ENCODE data around the gene BRIP1. TPM values are rescaled to one million over a fixed set of nuclear protein-coding genes. Genes with fewer than 3 reads are reported as not detected.

The BRIP1 gene
- total RNA-seq, 2 experiments from 2014 or later = 1.0 to 1.9 TPM

GRCh38 chr17:61744804-61745203, 118.5 kb downstream of the BRIP1 start:
- CTCF ChIA-PET = no interaction called here
- intact Hi-C loops (cut with DNase I, micrococcal nuclease) = no loop called here

GRCh38 chr17:61744252-61744651, 119.1 kb downstream of the BRIP1 start:
- CTCF ChIA-PET = no interaction called here
- H3K36me3 ChIP-seq (ENCODE audit: insufficient read depth, low read length) = no peaks in the 10 kb centered on the region
- Mint-ChIP-seq H3K36me3 (ENCODE audit: low read depth) (peaks cover 29% of the 10 kb centered on the region), H3K9me3 (peaks cover 17% of the 10 kb centered on the region), H3K4me3 (no peak overlapping the region), H3K27ac (no peak overlapping the region), H3K27me3 (no peaks in the 10 kb centered on the region), H3K4me1 (ENCODE audit: low read depth) (no peaks in the 10 kb centered on the region)
- H3K9me3 ChIP-seq (ENCODE audit: control insufficient read depth in 1 of 2, insufficient read depth in 1 of 2, low read length in 2 of 2) = no peaks in the 10 kb centered on the region
- no peak for ATAC-seq (ENCODE audit: poor library complexity)
- H3K4me3 ChIP-seq (ENCODE audit: low read length) = no peak overlapping the region
- no peaks in the 10 kb centered on the region for H3K4me1 ChIP-seq (ENCODE audit: insufficient read depth, low read length)
- POLR2A ChIA-PET = no interaction called here
- H3K27ac ChIP-seq (ENCODE audit: low read depth in 1 of 2, low read length in 2 of 2) = no peak overlapping the region
- no peak for TF ChIP-seq CTCF (IDR thresholded peaks at IDR 0.05)
- no peaks in the 10 kb centered on the region for H3K27me3 ChIP-seq (ENCODE audit: control insufficient read depth in 1 of 2, insufficient read depth in 2 of 2, low read length in 2 of 2)
- intact Hi-C loops (cut with DNase I, micrococcal nuclease) = no loop called here
- DNase-seq = no peak

More at GRCh38 chr17:61744804-61745203, 118.5 kb downstream of the BRIP1 start:
- Histone ChIP-seq H3K36me3 (ENCODE audit: insufficient read depth, low read length) (no peaks in the 10 kb centered on the region), H3K9me3 (ENCODE audit: control insufficient read depth in 1 of 2, insufficient read depth in 1 of 2, low read length in 2 of 2) (no peaks in the 10 kb centered on the region), H3K27me3 (ENCODE audit: control insufficient read depth in 1 of 2, insufficient read depth in 2 of 2, low read length in 2 of 2) (no peaks in the 10 kb centered on the region), H3K4me1 (ENCODE audit: insufficient read depth, low read length) (no peaks in the 10 kb centered on the region), H3K4me3 (ENCODE audit: low read length) (no peak overlapping the region), H3K27ac (ENCODE audit: low read depth in 1 of 2, low read length in 2 of 2) (no peak overlapping the region)
- no peak for ATAC-seq (ENCODE audit: poor library complexity)
- no peak for DNase-seq
- POLR2A ChIA-PET = no interaction called here
- peaks cover 26% of the 10 kb centered on the region for H3K36me3 Mint-ChIP-seq (ENCODE audit: low read depth)
- no peak for TF ChIP-seq CTCF (IDR thresholded peaks at IDR 0.05)
- peaks cover 16% of the 10 kb centered on the region for H3K9me3 Mint-ChIP-seq
- H3K27me3 Mint-ChIP-seq = no peaks in the 10 kb centered on the region
- no peak overlapping the region for H3K4me3 Mint-ChIP-seq
- no peak overlapping the region for H3K27ac Mint-ChIP-seq
- H3K4me1 Mint-ChIP-seq (ENCODE audit: low read depth) = no peaks in the 10 kb centered on the region

GRCh38 chr17:61743766-61744165, 119.6 kb downstream of the BRIP1 start:
- ChIA-PET CTCF (no interaction called here), POLR2A (no interaction called here)
- no peaks in the 10 kb centered on the region for H3K27me3 Mint-ChIP-seq
- no peak for ATAC-seq (ENCODE audit: poor library complexity)
- H3K27me3 ChIP-seq (ENCODE audit: control insufficient read depth in 1 of 2, insufficient read depth in 2 of 2, low read length in 2 of 2) = no peaks in the 10 kb centered on the region
- no peak overlapping the region for H3K27ac Mint-ChIP-seq
- no peak overlapping the region for H3K4me3 Mint-ChIP-seq
- peaks cover 29% of the 10 kb centered on the region for H3K36me3 Mint-ChIP-seq (ENCODE audit: low read depth)
- H3K9me3 Mint-ChIP-seq = peaks cover 17% of the 10 kb centered on the region
- no peaks in the 10 kb centered on the region for H3K4me1 ChIP-seq (ENCODE audit: insufficient read depth, low read length)
- intact Hi-C loops (cut with DNase I, micrococcal nuclease) = no loop called here
- no peak for TF ChIP-seq CTCF (IDR thresholded peaks at IDR 0.05)
- DNase-seq = no peak
- H3K4me3 ChIP-seq (ENCODE audit: low read length) = no peak overlapping the region
- H3K36me3 ChIP-seq (ENCODE audit: insufficient read depth, low read length) = no peaks in the 10 kb centered on the region
- no peak overlapping the region for H3K27ac ChIP-seq (ENCODE audit: low read depth in 1 of 2, low read length in 2 of 2)
- no peaks in the 10 kb centered on the region for H3K4me1 Mint-ChIP-seq (ENCODE audit: low read depth)
- no peaks in the 10 kb centered on the region for H3K9me3 ChIP-seq (ENCODE audit: control insufficient read depth in 1 of 2, insufficient read depth in 1 of 2, low read length in 2 of 2)

Measured in CD4-positive, alpha-beta T cell (primary cell).